ENCODE results near the gene ZFYVE16. TPM values are rescaled to one million over a fixed set of nuclear protein-coding genes. Genes with fewer than 3 reads are reported as not detected.
A peak's percentile ranks its signal among the peaks of the same experiment; 100 is the strongest.

Gene ZFYVE16
- polyA plus RNA-seq, 3 donors = 9.4 to 15.8 (median 10.7) TPM

GRCh38 chr5:80463269-80463668 is 55.4 kb downstream of the ZFYVE16 start:
- H3K36me3 ChIP-seq (replicated peaks in 1 of 2; ENCODE audit: control insufficient read depth in 1 of 2, insufficient read depth in 2 of 2, low read length in 2 of 2) = peaks cover 47 to 63% of the 10 kb centered on the region in 2 donors
- no peak overlapping the region for H3K27ac ChIP-seq (ENCODE audit: low read depth in 1 of 2, low read length in 2 of 2)
- TF ChIP-seq, protein P1, sequence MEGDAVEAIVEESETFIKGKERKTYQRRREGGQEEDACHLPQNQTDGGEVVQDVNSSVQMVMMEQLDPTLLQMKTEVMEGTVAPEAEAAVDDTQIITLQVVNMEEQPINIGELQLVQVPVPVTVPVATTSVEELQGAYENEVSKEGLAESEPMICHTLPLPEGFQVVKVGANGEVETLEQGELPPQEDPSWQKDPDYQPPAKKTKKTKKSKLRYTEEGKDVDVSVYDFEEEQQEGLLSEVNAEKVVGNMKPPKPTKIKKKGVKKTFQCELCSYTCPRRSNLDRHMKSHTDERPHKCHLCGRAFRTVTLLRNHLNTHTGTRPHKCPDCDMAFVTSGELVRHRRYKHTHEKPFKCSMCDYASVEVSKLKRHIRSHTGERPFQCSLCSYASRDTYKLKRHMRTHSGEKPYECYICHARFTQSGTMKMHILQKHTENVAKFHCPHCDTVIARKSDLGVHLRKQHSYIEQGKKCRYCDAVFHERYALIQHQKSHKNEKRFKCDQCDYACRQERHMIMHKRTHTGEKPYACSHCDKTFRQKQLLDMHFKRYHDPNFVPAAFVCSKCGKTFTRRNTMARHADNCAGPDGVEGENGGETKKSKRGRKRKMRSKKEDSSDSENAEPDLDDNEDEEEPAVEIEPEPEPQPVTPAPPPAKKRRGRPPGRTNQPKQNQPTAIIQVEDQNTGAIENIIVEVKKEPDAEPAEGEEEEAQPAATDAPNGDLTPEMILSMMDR (IDR thresholded peaks at IDR 0.05) = no peak
- no peak overlapping the region for H2AFZ ChIP-seq (ENCODE audit: insufficient read depth, low read depth, low read length, poor library complexity, severe bottlenecking)
- 100% methylated on average over 3 of the region's 4 CpGs for WGBS (ENCODE audit: insufficient coverage)
- H3K9me3 ChIP-seq (replicated peaks in 1 of 2; ENCODE audit: control insufficient read depth in 1 of 2, insufficient read depth in 1 of 2, low read length in 2 of 2) = peaks cover 23 to 25% of the 10 kb centered on the region in 2 donors
- Mint-ChIP-seq H3K36me3 (peaks cover 65 to 77% of the 10 kb centered on the region in 2 donors), H3K27ac (no peak overlapping the region), H3K4me3 (no peak overlapping the region), H3K9me3 (peaks cover 25 to 36% (median 31%) of the 10 kb centered on the region in 7 donors), H3K4me1 (peaks cover 26% of the 10 kb centered on the region), H3K27me3 (ENCODE audit: low read depth in 3 of 3) (no peaks in the 10 kb centered on the region)
- intact Hi-C loops (cut with micrococcal nuclease) = no loop called here
- H3K9ac ChIP-seq (ENCODE audit: insufficient read depth, low read length, poor library complexity, severe bottlenecking) = no peak overlapping the region
- peaks cover 4% of the 10 kb centered on the region for H4K20me1 ChIP-seq (ENCODE audit: insufficient read depth, low read length)
- no peak overlapping the region for H3K4me3 ChIP-seq (replicated peaks in 1 of 3; ENCODE audit: low read depth in 2 of 3, low read length in 3 of 3)
- H3K79me2 ChIP-seq (ENCODE audit: insufficient read depth, low read length) = no peaks in the 10 kb centered on the region
- H3K4me2 ChIP-seq (replicated peaks; ENCODE audit: extremely low read depth, low read length, poor library complexity, severe bottlenecking) = no peak overlapping the region
- H3K4me1 ChIP-seq (ENCODE audit: control insufficient read depth in 1 of 2, insufficient read depth in 2 of 2, low read length in 2 of 2) = peaks cover 18 to 27% of the 10 kb centered on the region in 2 donors
- no peak for DNase-seq
- H3K27me3 ChIP-seq (ENCODE audit: control insufficient read depth in 2 of 2, insufficient read depth in 2 of 2, low read length in 2 of 2) = no peaks in the 10 kb centered on the region

GRCh38 chr5:80466669-80467485 is 59.0 kb downstream of the ZFYVE16 start:
- H3K9me3 Mint-ChIP-seq = peaks cover 29 to 48% (median 41%) of the 10 kb centered on the region in 7 donors
- peak overlapping the region in 1 of 2 donors; percentile 30 for H3K4me3 Mint-ChIP-seq
- Histone ChIP-seq H3K4me2 (replicated peaks; ENCODE audit: extremely low read depth, low read length, poor library complexity, severe bottlenecking) (peak overlapping the region; percentile 20), H3K79me2 (ENCODE audit: insufficient read depth, low read length) (no peaks in the 10 kb centered on the region), H3K4me3 (replicated peaks in 1 of 3; ENCODE audit: low read depth in 2 of 3, low read length in 3 of 3) (no peak overlapping the region), H2AFZ (ENCODE audit: insufficient read depth, low read depth, low read length, poor library complexity, severe bottlenecking) (no peak overlapping the region), H3K27me3 (ENCODE audit: control insufficient read depth in 2 of 2, insufficient read depth in 2 of 2, low read length in 2 of 2) (no peaks in the 10 kb centered on the region), H4K20me1 (ENCODE audit: insufficient read depth, low read length) (peaks cover 4% of the 10 kb centered on the region), H3K9me3 (replicated peaks in 1 of 2; ENCODE audit: control insufficient read depth in 1 of 2, insufficient read depth in 1 of 2, low read length in 2 of 2) (peaks cover 33 to 40% of the 10 kb centered on the region in 2 donors), H3K4me1 (ENCODE audit: control insufficient read depth in 1 of 2, insufficient read depth in 2 of 2, low read length in 2 of 2) (peaks cover 18 to 27% of the 10 kb centered on the region in 2 donors), H3K36me3 (replicated peaks in 1 of 2; ENCODE audit: control insufficient read depth in 1 of 2, insufficient read depth in 2 of 2, low read length in 2 of 2) (peaks cover 22 to 55% of the 10 kb centered on the region in 2 donors), H3K9ac (ENCODE audit: insufficient read depth, low read length, poor library complexity, severe bottlenecking) (no peak overlapping the region), H3K27ac (ENCODE audit: low read depth in 1 of 2, low read length in 2 of 2) (peak overlapping the region in 1 of 2 donors; percentile 36)
- no peaks in the 10 kb centered on the region for H3K27me3 Mint-ChIP-seq (ENCODE audit: low read depth in 3 of 3)
- peaks cover 26% of the 10 kb centered on the region for H3K4me1 Mint-ChIP-seq
- H3K27ac Mint-ChIP-seq = peak overlapping the region in 4 of 7 donors; percentile 16 to 69 (median 44)
- peaks cover 60 to 74% of the 10 kb centered on the region in 2 donors for H3K36me3 Mint-ChIP-seq
- DNase-seq = peak; percentile 17 to 51 (median 29)
- WGBS (ENCODE audit: insufficient coverage) = 100% methylated on average over 1 of the region's 4 CpGs
- TF ChIP-seq, protein P1 (IDR thresholded peaks at IDR 0.05) = no peak
- intact Hi-C loops (cut with micrococcal nuclease) = no loop called here

Data from CD14-positive monocyte (primary cell).